HepG2 (cell line): Measurements from ENCODE around the gene ARFGAP3. TPM values are rescaled to one million over a fixed set of nuclear protein-coding genes. Genes with fewer than 3 reads are reported as not detected.
A peak's percentile ranks its signal among the peaks of the same experiment; 100 is the strongest.

Experiments used
- AKAP8 ChIP-seq: sonication (generic); formaldehyde crosslinking; IDR thresholded peaks from 2 replicates; pipeline ENCODE4 v1.5.1; 2020; ENCODE audit warnings: mild to moderate bottlenecking, missing genetic modification reagents
- DMAP1 ChIP-seq: IDR thresholded peaks from 2 replicates; pipeline ENCODE4 v1.6.1; 2016
- GATAD2A ChIP-seq: IDR thresholded peaks from 2 replicates; pipeline ENCODE4 v1.6.1; 2016
- GLI4 ChIP-seq: sonication (generic); formaldehyde crosslinking; IDR thresholded peaks from 2 replicates; pipeline ENCODE4 v1.5.1; 2020; ENCODE audit warnings: missing genetic modification reagents, mild to moderate bottlenecking, moderate library complexity, borderline replicate concordance
- HBP1 ChIP-seq: IDR thresholded peaks from 2 replicates; pipeline ENCODE4 v1.6.1; 2016; ENCODE audit warnings: low read depth, control low read depth
- KAT8 ChIP-seq: IDR thresholded peaks from 2 replicates; pipeline ENCODE4 v1.6.1; 2016; ENCODE audit warnings: missing genetic modification reagents, missing compliant biosample characterization
- MAFG ChIP-seq: sonication (generic); formaldehyde crosslinking; IDR thresholded peaks from 2 replicates; pipeline ENCODE4 v1.5.1; 2020; ENCODE audit warnings: mild to moderate bottlenecking, missing genetic modification reagents
- MTA1 ChIP-seq: sonication (generic); formaldehyde crosslinking; IDR thresholded peaks from 2 replicates; pipeline ENCODE4 v1.4.0; 2020; ENCODE audit warnings: missing genetic modification reagents, mild to moderate bottlenecking, borderline replicate concordance
- NR3C1 ChIP-seq: sonication (generic); formaldehyde crosslinking; IDR thresholded peaks from 2 replicates; pipeline ENCODE4 v1.4.0; 2020; ENCODE audit warnings: missing genetic modification reagents
- RFXANK ChIP-seq: IDR thresholded peaks from 2 replicates; pipeline ENCODE4 v1.6.1; 2016
- SATB2 ChIP-seq: sonication (generic); formaldehyde crosslinking; IDR thresholded peaks from 2 replicates; pipeline ENCODE4 v1.5.0; 2020; ENCODE audit warnings: missing genetic modification reagents
- SRSF4 ChIP-seq: fragments of 200-400 bp; formaldehyde crosslinking; IDR thresholded peaks from one replicate; pipeline ENCODE4 v1.6.1; 2018; ENCODE audit warnings: mild to moderate bottlenecking, low read depth, low read length, moderate library complexity; ENCODE audit not compliant: poor library complexity, severe bottlenecking
- YEATS4 ChIP-seq: sonication (generic); formaldehyde crosslinking; IDR thresholded peaks from 2 replicates; pipeline ENCODE4 v1.4.0; 2020; ENCODE audit warnings: missing genetic modification reagents, borderline replicate concordance
- YY1 ChIP-seq: IDR thresholded peaks from 2 replicates; pipeline ENCODE4 v1.6.1; 2011; ENCODE audit warnings: low read length, low read depth, moderate library complexity, mild to moderate bottlenecking; ENCODE audit not compliant: insufficient read depth, insufficient replicate concordance
- ZGPAT ChIP-seq: IDR thresholded peaks from 2 replicates; pipeline ENCODE4 v1.6.1; 2016; ENCODE audit warnings: mild to moderate bottlenecking
- ZNF20 ChIP-seq: sonication (generic); formaldehyde crosslinking; IDR thresholded peaks from 2 replicates; pipeline ENCODE4 v1.4.0; 2020; ENCODE audit warnings: mild to moderate bottlenecking, moderate library complexity, missing genetic modification reagents
- ZNF670 ChIP-seq: sonication (generic); formaldehyde crosslinking; IDR thresholded peaks from 2 replicates; pipeline ENCODE4 v1.8.0; 2022; ENCODE audit warnings: mild to moderate bottlenecking, missing genetic modification reagents, borderline replicate concordance
- ZNF776 ChIP-seq: sonication (generic); formaldehyde crosslinking; IDR thresholded peaks from 2 replicates; pipeline ENCODE4 v1.4.0; 2020; ENCODE audit warnings: mild to moderate bottlenecking, missing genetic modification reagents
- ZNF878 ChIP-seq: sonication (generic); formaldehyde crosslinking; IDR thresholded peaks from 2 replicates; pipeline ENCODE4 v1.8.1; 2023; ENCODE audit warnings: mild to moderate bottlenecking, missing genetic modification reagents, moderate library complexity
- polyA plus RNA-seq, 8 experiments: library from polyadenylated mRNA; depleted of rRNA in 3 of 8; stranded (reverse) in 7 of 8; unstranded in 1 of 8; fragments of >200 nt; fragmentation: Illumina TruSeq in 4 of 8; extraction: Trizol in 4 of 8; gene quantifications; 2 replicates each; pipeline versions ENCODE4 v1.2.1 to v1.2.3, GENCODE V29; 2011 to 2016; ENCODE audit warnings: low read depth in 4 of 8, missing spikeins in 1 of 8, mixed read lengths in 1 of 8; ENCODE audit not compliant: insufficient read depth in 1 of 8
- total RNA-seq, 5 experiments: library from RNA; depleted of rRNA; stranded (reverse); fragments of >200 nt; fragmentation: Illumina TruSeq; extraction: Trizol; gene quantifications; 2 replicates each; pipeline ENCODE4 v1.2.3, GENCODE V29; 2016; ENCODE audit warnings: low read depth in 1 of 5
- TF ChIP-seq, protein P1 (sequence below): sonication (generic); formaldehyde crosslinking; IDR thresholded peaks from 2 replicates; pipeline ENCODE4 v1.4.0; 2020; ENCODE audit warnings: missing genetic modification reagents, borderline replicate concordance
- TF ChIP-seq, protein P2 (sequence below): sonication (generic); formaldehyde crosslinking; IDR thresholded peaks from 2 replicates; pipeline ENCODE4 v1.4.0; 2020; ENCODE audit warnings: missing genetic modification reagents; ENCODE audit errors: not compliant biosample characterization

ARFGAP3 gene
- total and polyA plus RNA-seq, 2 of the 13 experiments (the other 11 are each of a cell fraction or from before 2014, with no cell fraction given), result 41.7 to 61.6 TPM

GRCh38 chr22:42856865-42857704 is at the start of gene ARFGAP3 (continued):
- TF ChIP-seq, protein P1, sequence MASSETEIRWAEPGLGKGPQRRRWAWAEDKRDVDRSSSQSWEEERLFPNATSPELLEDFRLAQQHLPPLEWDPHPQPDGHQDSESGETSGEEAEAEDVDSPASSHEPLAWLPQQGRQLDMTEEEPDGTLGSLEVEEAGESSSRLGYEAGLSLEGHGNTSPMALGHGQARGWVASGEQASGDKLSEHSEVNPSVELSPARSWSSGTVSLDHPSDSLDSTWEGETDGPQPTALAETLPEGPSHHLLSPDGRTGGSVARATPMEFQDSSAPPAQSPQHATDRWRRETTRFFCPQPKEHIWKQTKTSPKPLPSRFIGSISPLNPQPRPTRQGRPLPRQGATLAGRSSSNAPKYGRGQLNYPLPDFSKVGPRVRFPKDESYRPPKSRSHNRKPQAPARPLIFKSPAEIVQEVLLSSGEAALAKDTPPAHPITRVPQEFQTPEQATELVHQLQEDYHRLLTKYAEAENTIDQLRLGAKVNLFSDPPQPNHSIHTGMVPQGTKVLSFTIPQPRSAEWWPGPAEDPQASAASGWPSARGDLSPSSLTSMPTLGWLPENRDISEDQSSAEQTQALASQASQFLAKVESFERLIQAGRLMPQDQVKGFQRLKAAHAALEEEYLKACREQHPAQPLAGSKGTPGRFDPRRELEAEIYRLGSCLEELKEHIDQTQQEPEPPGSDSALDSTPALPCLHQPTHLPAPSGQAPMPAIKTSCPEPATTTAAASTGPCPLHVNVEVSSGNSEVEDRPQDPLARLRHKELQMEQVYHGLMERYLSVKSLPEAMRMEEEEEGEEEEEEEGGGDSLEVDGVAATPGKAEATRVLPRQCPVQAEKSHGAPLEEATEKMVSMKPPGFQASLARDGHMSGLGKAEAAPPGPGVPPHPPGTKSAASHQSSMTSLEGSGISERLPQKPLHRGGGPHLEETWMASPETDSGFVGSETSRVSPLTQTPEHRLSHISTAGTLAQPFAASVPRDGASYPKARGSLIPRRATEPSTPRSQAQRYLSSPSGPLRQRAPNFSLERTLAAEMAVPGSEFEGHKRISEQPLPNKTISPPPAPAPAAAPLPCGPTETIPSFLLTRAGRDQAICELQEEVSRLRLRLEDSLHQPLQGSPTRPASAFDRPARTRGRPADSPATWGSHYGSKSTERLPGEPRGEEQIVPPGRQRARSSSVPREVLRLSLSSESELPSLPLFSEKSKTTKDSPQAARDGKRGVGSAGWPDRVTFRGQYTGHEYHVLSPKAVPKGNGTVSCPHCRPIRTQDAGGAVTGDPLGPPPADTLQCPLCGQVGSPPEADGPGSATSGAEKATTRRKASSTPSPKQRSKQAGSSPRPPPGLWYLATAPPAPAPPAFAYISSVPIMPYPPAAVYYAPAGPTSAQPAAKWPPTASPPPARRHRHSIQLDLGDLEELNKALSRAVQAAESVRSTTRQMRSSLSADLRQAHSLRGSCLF, result peak; percentile 70; the same call in 1 of the 2 replicates
- TF ChIP-seq GATAD2A (CRISPR knock-in tag) (no peak), SATB2 (CRISPR knock-in tag) (peak; percentile 95), YY1 (peak; percentile 68), KAT8 (CRISPR knock-in tag) (peak; percentile 32), MAFG (CRISPR knock-in tag) (no peak), ZNF878 (CRISPR knock-in tag) (0 out of 2 replicates have a peak, but pooled peaks have one; percentile 24), ZNF776 (CRISPR knock-in tag) (peak; percentile 99), ZNF20 (CRISPR knock-in tag) (no peak), MTA1 (CRISPR knock-in tag) (peak; percentile 49; the same call in 1 of the 2 replicates), ZGPAT (CRISPR knock-in tag) (peak; percentile 60; the same call in 1 of the 2 replicates), RFXANK (CRISPR knock-in tag) (no peak), HBP1 (CRISPR knock-in tag) (0 out of 2 replicates have a peak, but pooled peaks have one; percentile 44), SRSF4 (no peak), AKAP8 (CRISPR knock-in tag) (peak; percentile 47; the same call in 1 of the 2 replicates), NR3C1 (no peak), YEATS4 (CRISPR knock-in tag) (peak; percentile 49), DMAP1 (peak; percentile 68; the same call in 1 of the 2 replicates), GLI4 (CRISPR knock-in tag) (peak; percentile 91; the same call in 1 of the 2 replicates), ZNF670 (peak; percentile 86; the same call in 1 of the 2 replicates)
- TF ChIP-seq, protein P2, sequence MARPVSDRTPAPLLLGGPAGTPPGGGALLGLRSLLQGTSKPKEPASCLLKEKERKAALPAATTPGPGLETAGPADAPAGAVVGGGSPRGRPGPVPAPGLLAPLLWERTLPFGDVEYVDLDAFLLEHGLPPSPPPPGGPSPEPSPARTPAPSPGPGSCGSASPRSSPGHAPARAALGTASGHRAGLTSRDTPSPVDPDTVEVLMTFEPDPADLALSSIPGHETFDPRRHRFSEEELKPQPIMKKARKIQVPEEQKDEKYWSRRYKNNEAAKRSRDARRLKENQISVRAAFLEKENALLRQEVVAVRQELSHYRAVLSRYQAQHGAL (CRISPR knock-in tag), result peak; percentile 54
